ENCODE measurements around the gene OR52N1. TPM values are rescaled to one million over a fixed set of nuclear protein-coding genes. Genes with fewer than 3 reads are reported as not detected.

OR52N1 gene
- not detected in 2 replicates for total RNA-seq

DNA sequence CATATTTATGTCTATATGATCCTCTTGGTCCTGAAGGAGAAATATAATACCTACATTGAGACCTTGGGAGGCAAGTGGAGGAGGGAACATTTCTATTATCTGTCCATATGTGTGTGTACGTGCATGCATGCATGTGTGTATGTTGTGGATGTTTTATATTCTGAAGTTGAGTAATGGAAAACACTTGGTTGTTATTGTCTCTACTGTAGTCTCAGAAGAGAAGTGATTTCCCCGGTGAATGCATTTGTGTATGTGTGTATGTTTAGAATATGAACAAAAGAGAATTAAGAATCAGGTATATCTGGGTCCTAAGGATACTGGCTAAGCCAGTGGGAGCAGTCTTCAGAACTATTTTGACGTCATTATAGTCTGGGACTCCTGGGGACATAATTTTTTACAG, at the start of gene OR52N1:
TSS of gene OR52N1 (minus strand) at position 101 of the 400 bp plus-strand sequence. CDS start 2,449 bp downstream, outside the sequence.
- no peak for DNase-seq (ENCODE audit: low read depth)
- no peak within 1 kb of the TSS for H3K4me3 ChIP-seq (ENCODE audit: low read depth, low read length)
- TF ChIP-seq, protein P1, sequence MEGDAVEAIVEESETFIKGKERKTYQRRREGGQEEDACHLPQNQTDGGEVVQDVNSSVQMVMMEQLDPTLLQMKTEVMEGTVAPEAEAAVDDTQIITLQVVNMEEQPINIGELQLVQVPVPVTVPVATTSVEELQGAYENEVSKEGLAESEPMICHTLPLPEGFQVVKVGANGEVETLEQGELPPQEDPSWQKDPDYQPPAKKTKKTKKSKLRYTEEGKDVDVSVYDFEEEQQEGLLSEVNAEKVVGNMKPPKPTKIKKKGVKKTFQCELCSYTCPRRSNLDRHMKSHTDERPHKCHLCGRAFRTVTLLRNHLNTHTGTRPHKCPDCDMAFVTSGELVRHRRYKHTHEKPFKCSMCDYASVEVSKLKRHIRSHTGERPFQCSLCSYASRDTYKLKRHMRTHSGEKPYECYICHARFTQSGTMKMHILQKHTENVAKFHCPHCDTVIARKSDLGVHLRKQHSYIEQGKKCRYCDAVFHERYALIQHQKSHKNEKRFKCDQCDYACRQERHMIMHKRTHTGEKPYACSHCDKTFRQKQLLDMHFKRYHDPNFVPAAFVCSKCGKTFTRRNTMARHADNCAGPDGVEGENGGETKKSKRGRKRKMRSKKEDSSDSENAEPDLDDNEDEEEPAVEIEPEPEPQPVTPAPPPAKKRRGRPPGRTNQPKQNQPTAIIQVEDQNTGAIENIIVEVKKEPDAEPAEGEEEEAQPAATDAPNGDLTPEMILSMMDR (conservative IDR thresholded peaks at IDR 0.05; ENCODE audit: low read depth, low read length), result no peak

- H3K4me3 ChIP-seq (ENCODE audit: low read depth, low read length), result no peak overlapping the region
- no peak for DNase-seq (ENCODE audit: low read depth)
- TF ChIP-seq, protein P1 (conservative IDR thresholded peaks at IDR 0.05; ENCODE audit: low read depth, low read length), result no peak
These were observed 46.6 kb upstream of the OR52N1 start for GRCh38 chr11:5837695-5838094.

- TF ChIP-seq, protein P1 (conservative IDR thresholded peaks at IDR 0.05; ENCODE audit: low read depth, low read length), result no peak
- H3K4me3 ChIP-seq (ENCODE audit: low read depth, low read length), result no peak overlapping the region
- no peak for DNase-seq (ENCODE audit: low read depth)
These were observed 42.4 kb upstream of the OR52N1 start for GRCh38 chr11:5833446-5833845.

GRCh38 chr11:5831196-5831829, 40.2 kb upstream of the OR52N1 start:
- no peak for DNase-seq (ENCODE audit: low read depth)
- TF ChIP-seq, protein P1 (conservative IDR thresholded peaks at IDR 0.05; ENCODE audit: low read depth, low read length), result no peak
- H3K4me3 ChIP-seq (ENCODE audit: low read depth, low read length), result no peak overlapping the region

- no peak overlapping the region for H3K4me3 ChIP-seq (ENCODE audit: low read depth, low read length)
- TF ChIP-seq, protein P1 (conservative IDR thresholded peaks at IDR 0.05; ENCODE audit: low read depth, low read length), result no peak
- DNase-seq (ENCODE audit: low read depth), result no peak
These were observed 27.3 kb upstream of the OR52N1 start for GRCh38 chr11:5818245-5818886.

DNA sequence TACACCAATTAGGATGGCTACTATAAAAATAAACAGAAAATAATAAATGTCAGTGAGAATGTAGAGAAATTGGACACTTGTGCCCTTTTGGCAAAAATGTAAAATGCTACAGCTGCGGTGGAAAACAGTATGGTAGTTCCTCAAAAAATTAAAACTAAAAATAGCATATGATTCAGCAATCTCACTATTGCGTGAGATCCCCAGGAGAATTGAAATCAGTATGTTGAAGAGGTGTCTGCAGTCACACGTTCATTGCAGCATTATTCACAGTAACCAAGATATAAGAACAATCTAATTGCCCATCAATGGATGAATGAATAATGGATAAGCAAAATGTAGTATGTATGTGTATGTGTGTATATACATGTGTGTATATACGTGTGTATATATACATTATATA, 24.5 kb upstream of the OR52N1 start:
- no peak for DNase-seq (ENCODE audit: low read depth)
- TF ChIP-seq, protein P1 (conservative IDR thresholded peaks at IDR 0.05; ENCODE audit: low read depth, low read length), result no peak

More for the DNA sequence above, 24.5 kb upstream of the OR52N1 start:
- H3K4me3 ChIP-seq (ENCODE audit: low read depth, low read length), result no peak overlapping the region

Measured in epithelial cell of proximal tubule (primary cell).